GM10248 (cell line): ENCODE data around the gene TNK2.

ENCODE experiments used
- CTCF ChIA-PET: fragments of 300-600 bp; sonication (Branson Sonifier 250); formaldehyde crosslinking; extraction: SDS; loops from one replicate; lab custom pipeline; 2021; ENCODE audit warnings: antibody characterized with exemption; lab: Yijun Ruan, JAX
- POLR2A ChIA-PET: fragments of 350-650 bp; sonication (Branson Sonifier 250); formaldehyde crosslinking; extraction: SDS; loops from one replicate; lab custom pipeline; 2020; ENCODE audit warnings: antibody characterized with exemption; lab: Yijun Ruan, JAX
- DNase-seq: peaks from one replicate; pipeline ENCODE4 v3.0.0; 2012; ENCODE audit errors: extremely low spot score
- TF ChIP-seq, protein P1 (sequence below): IDR thresholded peaks from 2 replicates; pipeline ENCODE4 v1.5.1; 2012; ENCODE audit warnings: mild to moderate bottlenecking, low read depth; ENCODE audit errors: extremely low read depth, missing control alignments, control extremely low read depth

TNK2 gene

DNA sequence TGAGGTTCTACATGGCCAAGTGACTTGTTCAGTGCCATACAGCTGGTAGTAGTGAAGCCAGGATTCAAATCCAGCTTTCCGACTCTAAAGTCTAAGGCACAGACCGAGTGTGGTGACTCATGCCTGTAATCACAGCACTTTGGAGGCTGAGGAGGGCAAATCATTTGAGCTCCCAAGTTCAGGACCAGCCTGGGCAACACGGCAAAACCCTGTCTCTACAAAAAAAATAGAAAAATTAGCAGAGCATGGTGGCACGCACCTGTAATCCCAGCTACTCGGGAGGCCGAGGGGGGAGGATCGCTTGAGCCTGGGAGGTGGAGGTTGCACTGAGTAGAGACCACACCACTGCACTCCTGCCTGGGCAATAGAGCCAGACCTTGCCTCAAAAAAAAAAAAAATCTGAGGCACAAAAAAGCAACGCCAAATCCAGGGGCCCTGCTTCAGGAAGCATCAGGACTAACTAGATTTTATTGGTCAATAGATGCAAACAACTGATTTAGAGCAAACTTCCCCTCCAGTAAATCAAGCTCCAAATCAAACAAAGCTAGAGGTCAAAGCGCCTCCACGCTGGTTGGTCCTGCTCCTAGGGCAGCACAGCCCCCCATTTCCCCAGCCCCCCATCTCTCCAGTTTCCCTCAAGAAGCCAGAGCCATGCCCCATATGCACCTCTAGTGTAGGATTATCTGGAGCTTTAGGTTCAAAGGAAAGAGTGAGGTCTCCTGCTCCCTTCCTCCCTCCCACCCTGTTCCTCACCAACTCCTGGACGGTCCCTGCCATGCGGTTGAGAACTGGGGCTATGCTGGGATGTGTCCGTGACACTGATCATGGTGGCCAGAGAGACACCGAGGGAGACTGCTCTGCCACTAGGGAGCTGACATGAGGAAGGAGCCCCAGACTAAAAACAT lies 2.9 kb upstream of the TNK2 start:
- DNase-seq, result no peak

DNA sequence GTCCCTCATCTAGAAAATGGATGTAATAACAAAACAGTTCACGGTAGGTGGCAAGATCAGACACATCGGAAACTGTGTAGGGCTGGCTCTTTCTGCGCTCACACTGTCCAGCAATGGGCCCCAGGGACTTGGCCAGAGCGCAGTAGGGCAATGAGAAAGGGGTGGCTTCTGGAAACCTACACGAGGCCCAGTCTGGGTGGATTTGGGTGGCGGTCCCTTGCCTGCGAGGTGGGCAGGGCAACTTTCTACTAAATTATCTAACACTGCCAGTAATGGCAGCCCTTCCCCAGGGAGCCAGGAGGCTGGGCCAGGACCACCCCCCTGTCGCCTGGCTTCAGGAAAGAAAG lies 2.1 kb upstream of the TNK2 start:
- CTCF ChIA-PET, result interaction anchor here (1.5 to 6.5 kb wide), 3 partner anchors 9 to 51 kb away, joined by 8 to 144 read pairs (median 136); no protein-coding TSS in a partner anchor

More for the DNA sequence above, 2.9 kb upstream of the TNK2 start:
- ChIA-PET POLR2A (no interaction called here), CTCF (interaction anchor here (1.1 to 6.5 kb wide), 4 partner anchors 8 to 52 kb away, joined by 5 to 144 read pairs (median 72); no protein-coding TSS in a partner anchor)
- TF ChIP-seq, protein P1, sequence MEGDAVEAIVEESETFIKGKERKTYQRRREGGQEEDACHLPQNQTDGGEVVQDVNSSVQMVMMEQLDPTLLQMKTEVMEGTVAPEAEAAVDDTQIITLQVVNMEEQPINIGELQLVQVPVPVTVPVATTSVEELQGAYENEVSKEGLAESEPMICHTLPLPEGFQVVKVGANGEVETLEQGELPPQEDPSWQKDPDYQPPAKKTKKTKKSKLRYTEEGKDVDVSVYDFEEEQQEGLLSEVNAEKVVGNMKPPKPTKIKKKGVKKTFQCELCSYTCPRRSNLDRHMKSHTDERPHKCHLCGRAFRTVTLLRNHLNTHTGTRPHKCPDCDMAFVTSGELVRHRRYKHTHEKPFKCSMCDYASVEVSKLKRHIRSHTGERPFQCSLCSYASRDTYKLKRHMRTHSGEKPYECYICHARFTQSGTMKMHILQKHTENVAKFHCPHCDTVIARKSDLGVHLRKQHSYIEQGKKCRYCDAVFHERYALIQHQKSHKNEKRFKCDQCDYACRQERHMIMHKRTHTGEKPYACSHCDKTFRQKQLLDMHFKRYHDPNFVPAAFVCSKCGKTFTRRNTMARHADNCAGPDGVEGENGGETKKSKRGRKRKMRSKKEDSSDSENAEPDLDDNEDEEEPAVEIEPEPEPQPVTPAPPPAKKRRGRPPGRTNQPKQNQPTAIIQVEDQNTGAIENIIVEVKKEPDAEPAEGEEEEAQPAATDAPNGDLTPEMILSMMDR, result no peak

DNA sequence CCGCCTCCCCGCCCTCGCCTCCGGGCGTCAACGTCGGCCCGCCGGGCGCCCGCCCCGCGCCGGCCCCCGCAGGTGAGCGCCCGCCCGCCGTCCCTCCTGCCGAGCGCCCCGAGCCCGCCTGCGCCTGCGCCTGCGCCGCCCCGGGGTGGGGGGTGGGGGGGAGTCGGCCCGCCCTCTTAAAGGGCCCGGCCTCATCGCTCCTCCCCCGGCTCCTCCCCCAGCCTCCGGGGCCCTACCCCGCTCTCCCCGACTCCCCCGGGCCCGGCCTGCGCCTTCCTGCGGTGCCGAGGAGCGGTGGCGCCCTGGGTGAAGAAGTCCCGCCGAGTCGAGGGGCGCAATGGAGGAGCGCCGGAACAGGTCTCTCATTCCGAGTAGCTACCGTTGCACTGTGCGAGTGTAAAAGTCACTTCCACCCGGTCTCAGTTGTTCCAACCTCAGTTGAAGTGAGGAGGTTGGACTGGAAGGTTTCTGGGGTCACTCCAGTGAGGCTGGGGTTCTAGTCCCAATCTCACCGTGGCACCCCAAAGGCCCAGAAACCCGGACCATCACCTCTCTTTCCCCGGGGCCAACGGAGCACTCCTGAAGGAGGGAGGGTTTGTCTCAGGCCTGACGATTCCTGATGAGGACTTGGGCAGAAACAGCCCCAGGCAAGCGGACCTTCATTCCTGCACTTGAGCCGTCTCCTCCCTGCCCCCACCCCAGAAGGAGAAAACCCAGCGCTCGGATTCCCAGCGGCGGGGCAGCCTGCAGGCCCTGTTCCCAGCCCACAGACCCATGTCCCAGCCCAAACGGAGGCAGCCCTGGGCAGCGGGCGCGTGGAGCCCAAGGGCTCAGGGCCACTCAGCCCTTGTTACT lies 1.5 kb upstream of the TNK2 start:
- TF ChIP-seq, protein P1, result no peak
- ChIA-PET CTCF (interaction anchor here (1.0 to 5.6 kb wide), 2 partner anchors 15 to 52 kb away, joined by 3 to 67 read pairs; no protein-coding TSS in a partner anchor), POLR2A (no interaction called here)
- DNase-seq, result peak; percentile 99

More for the DNA sequence above, 2.1 kb upstream of the TNK2 start:
- DNase-seq, result no peak
- TF ChIP-seq, protein P1, result no peak
- POLR2A ChIA-PET, result no interaction called here

DNA sequence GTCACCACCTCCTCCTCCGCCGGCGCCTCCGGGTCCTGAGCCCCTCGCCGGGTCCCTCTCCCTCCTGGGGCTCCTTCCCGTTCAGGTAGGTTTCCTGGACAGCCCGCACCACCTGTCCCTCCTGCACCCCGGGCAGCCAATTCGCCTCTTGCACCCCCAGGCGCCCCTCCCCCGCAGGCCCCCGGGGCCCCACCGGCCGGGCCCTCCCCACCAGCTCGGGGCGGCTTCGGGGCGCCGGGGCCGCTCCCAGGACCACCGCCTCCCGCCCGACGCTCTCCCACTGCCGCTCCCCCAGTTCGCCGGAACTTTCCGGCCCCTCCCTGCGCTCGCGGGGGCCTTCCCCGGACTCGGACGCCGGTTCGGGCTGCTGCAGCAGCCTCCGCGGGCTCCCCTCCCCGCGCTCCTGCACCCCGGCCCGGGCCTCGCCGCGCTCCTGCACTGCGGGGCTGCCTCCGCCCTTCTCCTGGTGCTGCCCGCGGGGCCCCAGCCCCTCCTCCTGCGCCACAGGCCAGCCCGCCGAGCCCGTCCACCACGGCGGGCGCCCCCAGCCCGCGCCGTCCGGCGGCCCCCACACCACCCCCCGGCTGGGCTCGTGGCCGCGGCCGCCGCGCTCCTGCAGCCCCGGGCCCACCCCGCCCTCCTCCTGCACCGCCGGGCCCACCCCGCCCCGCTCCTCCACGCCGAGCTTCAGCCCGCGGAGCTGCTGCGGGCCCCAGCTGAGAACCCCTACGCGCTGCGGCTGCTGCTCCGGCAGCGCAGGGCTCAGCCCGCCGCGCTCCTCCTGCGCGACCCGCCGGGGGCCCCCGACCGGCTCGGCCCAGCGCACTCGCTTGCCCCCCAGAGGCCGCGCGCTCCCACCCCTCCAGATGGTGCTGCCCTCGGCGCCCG lies 587 bp upstream of the TNK2 start:
- TF ChIP-seq, protein P1, result peak; percentile 15
- POLR2A ChIA-PET, result interaction anchor here (1.1 to 2.0 kb wide), 2 partner anchors 12 to 15 kb away, joined by 3 to 6 read pairs; no protein-coding TSS in a partner anchor
- DNase-seq, result peak; percentile 46
- CTCF ChIA-PET, result interaction anchor here (1.0 to 5.6 kb wide), 5 partner anchors 14 to 59 kb away, joined by 3 to 67 read pairs (median 10); no protein-coding TSS in a partner anchor

DNA sequence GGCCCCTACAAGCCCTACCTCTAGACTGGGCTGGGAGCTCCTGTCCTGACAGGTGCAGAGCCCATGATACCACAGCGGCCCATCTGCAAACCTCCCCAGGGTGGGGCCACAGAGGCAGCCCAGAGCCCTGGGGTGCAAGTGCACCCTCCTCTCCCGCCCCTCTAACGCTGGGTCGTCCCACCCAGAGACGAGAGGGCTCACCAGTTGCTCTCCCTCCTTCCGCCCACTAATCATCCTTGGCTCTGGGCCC lies 742 bp downstream of the TNK2 start:
- ChIA-PET CTCF (interaction anchor here (1.0 to 5.6 kb wide), 11 partner anchors 8 to 349 kb away, joined by 3 to 67 read pairs (median 4); no protein-coding TSS in a partner anchor), POLR2A (interaction anchor here (0.5 to 2.0 kb wide), 4 partner anchors 10 to 525 kb away, joined by 3 to 8 read pairs (median 4); partner anchors contain the start of gene UBXN7)
- DNase-seq, result no peak
- TF ChIP-seq, protein P1, result no peak
